SK-N-SH treated with all-trans-retinoic acid at 6 μM for 48 hours (cell line): ENCODE measurements around the gene ANKS6.

ENCODE experiments used
- ATAC-seq: fragments of 200-7000 bp; cut with Tn5 transposase; 3 replicates; pipeline ENCODE4 v1.9.1; 2020; ENCODE audit warnings: mild to moderate bottlenecking, moderate library complexity
- ARNTL ChIP-seq: fragments of 450-650 bp; formaldehyde crosslinking; IDR thresholded peaks from 2 replicates; pipeline ENCODE4 v1.5.0; 2020; ENCODE audit warnings: low read depth, mild to moderate bottlenecking, moderate library complexity, borderline replicate concordance
- CREB5 ChIP-seq: fragments of 250-450 bp; sonication (Bioruptor Pico); IDR thresholded peaks from 2 replicates; pipeline ENCODE4 v1.5.1; 2020; ENCODE audit warnings: low read depth, mild to moderate bottlenecking, moderate library complexity
- CSDC2 ChIP-seq: fragments of 250-450 bp; sonication (Bioruptor Pico); IDR thresholded peaks from 2 replicates; pipeline ENCODE4 v1.5.0; 2020; ENCODE audit warnings: mild to moderate bottlenecking, moderate library complexity
- CSRNP3 ChIP-seq: fragments of 250-450 bp; sonication (Bioruptor Pico); IDR thresholded peaks from 2 replicates; pipeline ENCODE4 v1.5.1; 2021; ENCODE audit warnings: mild to moderate bottlenecking, moderate library complexity
- ESRRG ChIP-seq: fragments of 250-450 bp; sonication (Bioruptor Pico); IDR thresholded peaks from 2 replicates; pipeline ENCODE4 v1.6.1; 2021; ENCODE audit warnings: mild to moderate bottlenecking
- GLIS3 ChIP-seq: fragments of 250-450 bp; sonication (Bioruptor Pico); IDR thresholded peaks from 2 replicates; pipeline ENCODE4 v1.5.0; 2020; ENCODE audit warnings: mild to moderate bottlenecking, moderate library complexity
- POU6F1 ChIP-seq: fragments of 250-450 bp; sonication (Bioruptor Pico); IDR thresholded peaks from 2 replicates; pipeline ENCODE4 v1.8.0; 2021; ENCODE audit warnings: low read depth, mild to moderate bottlenecking, moderate library complexity, borderline replicate concordance
- PPARA ChIP-seq: fragments of 250-450 bp; sonication (Bioruptor Pico); IDR thresholded peaks from 2 replicates; pipeline ENCODE4 v1.5.0; 2020; ENCODE audit warnings: mild to moderate bottlenecking, borderline replicate concordance
- SNAI2 ChIP-seq: fragments of 250-450 bp; sonication (Bioruptor Pico); IDR thresholded peaks from 2 replicates; pipeline ENCODE4 v1.5.0; 2020; ENCODE audit warnings: mild to moderate bottlenecking, moderate library complexity
- TCF4 ChIP-seq: fragments of 250-450 bp; sonication (Bioruptor Pico); IDR thresholded peaks from 2 replicates; pipeline ENCODE4 v1.8.0; 2021; ENCODE audit warnings: mild to moderate bottlenecking, moderate library complexity, borderline replicate concordance
- TOX ChIP-seq: fragments of 250-450 bp; sonication (Bioruptor Pico); IDR thresholded peaks from 2 replicates; pipeline ENCODE4 v1.8.0; 2021; ENCODE audit warnings: mild to moderate bottlenecking, moderate library complexity, borderline replicate concordance
- ZC3H10 ChIP-seq: fragments of 250-450 bp; sonication (Bioruptor Pico); IDR thresholded peaks from 2 replicates; pipeline ENCODE4 v1.5.1; 2021; ENCODE audit warnings: mild to moderate bottlenecking, moderate library complexity
- ZFP30 ChIP-seq: fragments of 450-650 bp; formaldehyde crosslinking; IDR thresholded peaks from 2 replicates; pipeline ENCODE4 v1.5.0; 2022; ENCODE audit warnings: mild to moderate bottlenecking, moderate library complexity
- ZNF8 ChIP-seq: fragments of 450-650 bp; formaldehyde crosslinking; IDR thresholded peaks from 2 replicates; pipeline ENCODE4 v1.5.0; 2020; ENCODE audit warnings: mild to moderate bottlenecking, moderate library complexity
- TF ChIP-seq, protein P1 (sequence below): fragments of 250-450 bp; sonication (Bioruptor Pico); IDR thresholded peaks from 2 replicates; pipeline ENCODE4 v1.5.0; 2020; ENCODE audit warnings: mild to moderate bottlenecking, moderate library complexity
- TF ChIP-seq, protein P2 (sequence below): fragments of 250-450 bp; sonication (Bioruptor Pico); IDR thresholded peaks from 2 replicates; pipeline ENCODE4 v1.8.0; 2020; ENCODE audit warnings: mild to moderate bottlenecking, moderate library complexity, borderline replicate concordance

ANKS6 gene

GRCh38 chr9:98822661-98823060 is 26.3 kb upstream of the ANKS6 start:
- no peak for TF ChIP-seq CSDC2 (CRISPR knock-in tag)
- no peak for TF ChIP-seq SNAI2 (CRISPR knock-in tag)
- no peak for TF ChIP-seq ZFP30 (CRISPR knock-in tag)
- no peak for TF ChIP-seq PPARA (CRISPR knock-in tag)
- TF ChIP-seq TCF4: no peak
- TF ChIP-seq, protein P1, sequence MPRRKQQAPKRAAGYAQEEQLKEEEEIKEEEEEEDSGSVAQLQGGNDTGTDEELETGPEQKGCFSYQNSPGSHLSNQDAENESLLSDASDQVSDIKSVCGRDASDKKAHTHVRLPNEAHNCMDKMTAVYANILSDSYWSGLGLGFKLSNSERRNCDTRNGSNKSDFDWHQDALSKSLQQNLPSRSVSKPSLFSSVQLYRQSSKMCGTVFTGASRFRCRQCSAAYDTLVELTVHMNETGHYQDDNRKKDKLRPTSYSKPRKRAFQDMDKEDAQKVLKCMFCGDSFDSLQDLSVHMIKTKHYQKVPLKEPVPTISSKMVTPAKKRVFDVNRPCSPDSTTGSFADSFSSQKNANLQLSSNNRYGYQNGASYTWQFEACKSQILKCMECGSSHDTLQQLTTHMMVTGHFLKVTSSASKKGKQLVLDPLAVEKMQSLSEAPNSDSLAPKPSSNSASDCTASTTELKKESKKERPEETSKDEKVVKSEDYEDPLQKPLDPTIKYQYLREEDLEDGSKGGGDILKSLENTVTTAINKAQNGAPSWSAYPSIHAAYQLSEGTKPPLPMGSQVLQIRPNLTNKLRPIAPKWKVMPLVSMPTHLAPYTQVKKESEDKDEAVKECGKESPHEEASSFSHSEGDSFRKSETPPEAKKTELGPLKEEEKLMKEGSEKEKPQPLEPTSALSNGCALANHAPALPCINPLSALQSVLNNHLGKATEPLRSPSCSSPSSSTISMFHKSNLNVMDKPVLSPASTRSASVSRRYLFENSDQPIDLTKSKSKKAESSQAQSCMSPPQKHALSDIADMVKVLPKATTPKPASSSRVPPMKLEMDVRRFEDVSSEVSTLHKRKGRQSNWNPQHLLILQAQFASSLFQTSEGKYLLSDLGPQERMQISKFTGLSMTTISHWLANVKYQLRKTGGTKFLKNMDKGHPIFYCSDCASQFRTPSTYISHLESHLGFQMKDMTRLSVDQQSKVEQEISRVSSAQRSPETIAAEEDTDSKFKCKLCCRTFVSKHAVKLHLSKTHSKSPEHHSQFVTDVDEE (CRISPR knock-in tag): no peak
- no peak for TF ChIP-seq CREB5 (CRISPR knock-in tag)
- TF ChIP-seq, protein P2, sequence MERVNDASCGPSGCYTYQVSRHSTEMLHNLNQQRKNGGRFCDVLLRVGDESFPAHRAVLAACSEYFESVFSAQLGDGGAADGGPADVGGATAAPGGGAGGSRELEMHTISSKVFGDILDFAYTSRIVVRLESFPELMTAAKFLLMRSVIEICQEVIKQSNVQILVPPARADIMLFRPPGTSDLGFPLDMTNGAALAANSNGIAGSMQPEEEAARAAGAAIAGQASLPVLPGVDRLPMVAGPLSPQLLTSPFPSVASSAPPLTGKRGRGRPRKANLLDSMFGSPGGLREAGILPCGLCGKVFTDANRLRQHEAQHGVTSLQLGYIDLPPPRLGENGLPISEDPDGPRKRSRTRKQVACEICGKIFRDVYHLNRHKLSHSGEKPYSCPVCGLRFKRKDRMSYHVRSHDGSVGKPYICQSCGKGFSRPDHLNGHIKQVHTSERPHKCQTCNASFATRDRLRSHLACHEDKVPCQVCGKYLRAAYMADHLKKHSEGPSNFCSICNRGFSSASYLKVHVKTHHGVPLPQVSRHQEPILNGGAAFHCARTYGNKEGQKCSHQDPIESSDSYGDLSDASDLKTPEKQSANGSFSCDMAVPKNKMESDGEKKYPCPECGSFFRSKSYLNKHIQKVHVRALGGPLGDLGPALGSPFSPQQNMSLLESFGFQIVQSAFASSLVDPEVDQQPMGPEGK (CRISPR knock-in tag): no peak
- TF ChIP-seq ZNF8 (CRISPR knock-in tag): no peak
- TF ChIP-seq ESRRG (CRISPR knock-in tag): no peak
- TF ChIP-seq CSRNP3 (CRISPR knock-in tag): no peak
- no peak for TF ChIP-seq ZC3H10 (CRISPR knock-in tag)
- TF ChIP-seq POU6F1 (CRISPR knock-in tag): no peak
- TF ChIP-seq, all 23 proteins: peak for 0
- ATAC-seq: no peak

DNA sequence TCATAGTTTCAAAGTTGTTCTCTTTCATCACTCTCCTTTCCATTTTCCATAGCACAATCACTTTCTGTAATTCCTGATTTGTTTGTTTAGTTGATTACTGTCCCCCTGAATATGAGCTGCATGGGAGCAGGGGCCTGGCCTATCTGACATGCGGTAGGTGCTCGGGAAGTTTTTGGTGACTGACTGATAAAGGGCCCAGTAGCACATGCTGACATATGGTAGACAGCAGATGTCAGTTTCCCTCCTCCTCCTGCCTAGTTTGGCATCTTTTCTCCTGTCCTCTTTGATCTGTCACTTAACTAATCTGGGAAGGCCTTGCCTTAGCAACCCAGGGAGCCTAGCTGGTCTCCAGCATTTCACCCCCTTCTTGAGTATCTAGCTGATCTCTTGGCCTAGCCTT is 25.5 kb upstream of the ANKS6 start:
- no peak for ATAC-seq
- no peak for TF ChIP-seq GLIS3 (CRISPR knock-in tag)
- no peak for TF ChIP-seq CSRNP3 (CRISPR knock-in tag)
- TF ChIP-seq, protein P2 (CRISPR knock-in tag): no peak
- TF ChIP-seq ZC3H10 (CRISPR knock-in tag): no peak
- TF ChIP-seq ARNTL (CRISPR knock-in tag): no peak
- TF ChIP-seq ZNF8 (CRISPR knock-in tag): no peak
- TF ChIP-seq TOX (CRISPR knock-in tag): no peak
- TF ChIP-seq, protein P1 (CRISPR knock-in tag): no peak
- no peak for TF ChIP-seq TCF4
- no peak for TF ChIP-seq ZFP30 (CRISPR knock-in tag)
- TF ChIP-seq ESRRG (CRISPR knock-in tag): no peak
